Activated CD8-positive, alpha-beta memory T cell treated with anti-CD3 and anti-CD28 coated beads, Interleukin-2, amount 50 U/mL, for 24 hours (primary cell): ENCODE measurements around the gene ZNF837.

ENCODE experiments used
- DNase-seq: peaks from one replicate; pipeline ENCODE4 v3.0.0-alpha.2; 2020; ENCODE audit errors: extremely low read depth

Gene ZNF837

DNA sequence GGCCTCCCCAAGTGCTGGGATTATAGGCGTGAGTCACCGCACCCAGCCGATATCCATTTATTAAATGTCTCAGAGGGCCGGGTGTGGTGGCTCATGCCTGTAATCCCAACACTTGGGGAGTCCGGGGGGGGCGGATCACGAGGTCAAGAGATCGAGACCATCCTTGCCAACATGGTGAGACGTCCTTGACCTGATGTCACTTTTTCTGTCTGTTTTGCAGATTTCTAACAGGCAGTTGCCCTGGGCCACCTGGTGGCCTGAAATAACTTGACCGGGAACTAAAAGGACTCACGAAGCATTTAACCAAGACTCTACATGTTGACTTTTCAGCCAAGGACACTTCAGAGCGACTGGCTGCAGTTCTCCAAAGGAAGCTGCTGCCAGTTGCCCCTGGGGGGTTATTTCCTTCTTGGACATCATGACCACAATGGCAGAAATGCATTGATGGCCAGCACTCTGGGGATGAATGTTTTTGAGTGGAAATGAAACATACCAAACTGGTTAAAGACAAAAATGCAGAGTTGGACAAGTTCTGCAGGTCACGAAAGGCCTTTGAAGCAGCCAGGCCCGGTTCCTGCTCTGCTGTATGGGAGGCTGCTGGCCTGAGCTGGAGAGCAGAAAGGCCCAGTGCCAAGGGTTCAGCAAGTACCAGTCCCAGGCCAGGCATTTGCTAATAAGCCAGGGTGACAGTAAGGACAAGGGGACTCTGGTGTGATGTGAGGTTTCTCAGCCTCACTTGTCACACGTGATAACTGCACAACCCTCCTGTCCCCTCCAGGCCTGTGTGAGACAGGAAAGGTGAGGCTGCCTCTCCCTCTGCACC lies 8.3 kb downstream of the ZNF837 start:
- DNase-seq = no peak

DNA sequence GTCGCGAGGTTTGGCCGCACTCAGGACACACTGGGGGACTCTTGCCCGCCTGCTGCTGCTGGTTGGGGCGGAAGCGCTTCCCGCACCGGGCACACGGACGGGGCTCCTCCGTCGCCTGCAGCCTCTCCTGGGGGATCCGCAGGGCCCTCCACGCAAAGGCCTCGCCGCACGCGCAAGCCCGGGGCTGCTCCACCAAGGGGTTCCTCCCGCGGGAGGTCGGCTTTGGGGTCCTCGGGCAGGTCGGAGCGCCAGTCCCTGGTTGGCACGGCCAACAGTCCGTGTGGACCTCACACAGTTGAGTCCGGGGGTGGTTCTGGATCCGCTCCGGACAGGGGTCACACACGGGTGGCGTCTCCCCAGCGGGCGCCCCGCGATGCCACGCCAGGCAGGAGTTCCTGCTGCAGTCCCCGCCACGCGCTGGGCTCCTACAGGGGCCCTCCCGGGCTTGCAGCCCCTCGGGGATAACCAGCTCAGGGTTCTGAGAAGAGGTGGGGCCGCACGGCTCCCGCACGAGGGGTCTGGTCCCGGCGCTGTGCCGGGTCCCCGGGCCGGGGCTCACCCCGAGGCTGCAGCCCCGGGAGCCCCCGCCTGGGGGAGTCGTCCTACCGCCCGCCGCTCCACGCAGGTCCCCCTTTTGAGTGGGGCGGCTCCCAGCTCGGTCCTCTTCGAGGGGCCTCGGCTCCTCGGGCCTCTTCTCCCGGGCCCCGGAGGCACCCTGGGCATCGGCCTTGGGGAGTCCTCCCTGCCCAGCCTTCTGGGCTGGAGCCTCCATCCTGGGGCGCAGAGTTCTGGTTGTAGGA lies 12.1 kb downstream of the ZNF837 start:
- no peak for DNase-seq

GRCh38 chr19:58367698-58368454 lies 13.0 kb downstream of the ZNF837 start:
- no peak for DNase-seq

GRCh38 chr19:58366585-58367430 lies 14.0 kb downstream of the ZNF837 start:
- no peak for DNase-seq

GRCh38 chr19:58364146-58364545 lies 16.7 kb downstream of the ZNF837 start:
- no peak for DNase-seq

GRCh38 chr19:58362272-58362994 lies 18.4 kb downstream of the ZNF837 start, which contains the start of gene ZNF497:
Gene ZNF497, minus strand, starts transcription at chr19:58362751. Its CDS starts 5,116 bp downstream, at chr19:58357635.
- DNase-seq = peak; percentile 87

- no peak for DNase-seq
These were observed 18.9 kb downstream of the ZNF837 start for GRCh38 chr19:58361900-58362271.

DNA sequence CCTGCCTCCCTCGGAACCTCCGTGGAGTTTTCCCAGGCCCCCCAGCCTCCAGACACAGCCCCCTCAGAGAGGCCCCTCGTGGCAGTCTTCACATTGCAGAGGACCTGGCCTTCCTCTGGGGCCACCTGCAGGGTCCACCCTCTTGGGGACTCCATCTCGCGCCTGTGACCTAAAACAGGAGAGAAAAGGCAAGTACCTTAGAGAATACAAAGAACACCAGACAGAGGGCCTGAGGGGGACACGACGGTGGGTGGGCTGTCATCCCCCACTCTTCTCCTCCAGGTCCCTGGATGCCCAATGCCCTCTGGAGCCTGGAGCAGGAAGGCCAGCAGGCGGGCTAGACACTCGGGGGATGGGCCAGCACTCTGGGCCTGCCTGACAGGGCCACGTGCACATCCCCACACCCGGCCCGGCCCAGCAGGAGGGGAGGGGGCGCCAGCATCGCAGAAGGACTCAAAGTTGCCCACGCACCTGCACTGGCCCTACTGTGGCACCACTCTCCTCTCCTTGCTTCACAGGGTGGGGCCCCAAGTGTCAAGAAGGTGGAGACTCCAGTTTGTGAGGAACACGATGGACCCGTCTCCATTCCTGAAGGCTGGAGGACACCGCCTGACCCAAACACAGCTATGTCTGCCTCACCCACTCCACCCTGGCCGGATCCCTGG lies 23.2 kb downstream of the ZNF837 start:
- DNase-seq = no peak

DNA sequence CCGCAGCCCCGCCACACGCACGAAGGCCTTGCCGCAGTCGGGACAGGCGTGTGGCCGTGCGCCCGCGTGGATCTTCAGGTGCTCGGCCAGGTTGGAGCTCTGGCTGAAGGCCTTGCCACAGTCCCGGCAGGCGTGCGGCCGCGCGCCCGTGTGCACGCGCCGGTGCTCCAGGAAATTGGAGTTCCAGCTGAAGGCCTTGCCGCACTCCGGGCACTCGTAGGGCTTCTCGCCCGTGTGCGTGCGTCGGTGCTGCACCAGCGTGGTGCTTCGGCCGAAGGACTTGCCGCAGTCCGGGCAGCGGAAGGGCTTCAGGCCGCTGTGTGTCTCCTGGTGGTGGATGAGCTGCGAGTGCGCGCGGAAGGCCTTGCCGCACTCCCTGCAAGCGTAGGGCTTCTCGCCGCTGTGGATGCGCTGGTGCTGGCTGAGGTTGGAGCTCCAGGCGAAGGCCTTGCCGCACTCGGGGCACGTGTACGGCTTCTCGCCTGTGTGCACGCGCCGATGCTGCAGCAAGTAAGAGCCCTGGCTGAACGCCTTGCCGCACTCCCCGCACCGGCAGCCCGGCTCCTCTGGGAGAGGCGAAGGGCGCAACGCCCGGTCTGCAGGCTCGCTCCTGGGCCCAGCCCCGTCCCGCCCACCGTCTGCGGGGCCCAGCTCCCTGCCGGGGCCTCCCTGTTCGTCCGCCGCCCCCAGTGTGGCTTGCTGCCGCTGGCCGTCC lies 23.9 kb downstream of the ZNF837 start:
- DNase-seq = no peak

DNA sequence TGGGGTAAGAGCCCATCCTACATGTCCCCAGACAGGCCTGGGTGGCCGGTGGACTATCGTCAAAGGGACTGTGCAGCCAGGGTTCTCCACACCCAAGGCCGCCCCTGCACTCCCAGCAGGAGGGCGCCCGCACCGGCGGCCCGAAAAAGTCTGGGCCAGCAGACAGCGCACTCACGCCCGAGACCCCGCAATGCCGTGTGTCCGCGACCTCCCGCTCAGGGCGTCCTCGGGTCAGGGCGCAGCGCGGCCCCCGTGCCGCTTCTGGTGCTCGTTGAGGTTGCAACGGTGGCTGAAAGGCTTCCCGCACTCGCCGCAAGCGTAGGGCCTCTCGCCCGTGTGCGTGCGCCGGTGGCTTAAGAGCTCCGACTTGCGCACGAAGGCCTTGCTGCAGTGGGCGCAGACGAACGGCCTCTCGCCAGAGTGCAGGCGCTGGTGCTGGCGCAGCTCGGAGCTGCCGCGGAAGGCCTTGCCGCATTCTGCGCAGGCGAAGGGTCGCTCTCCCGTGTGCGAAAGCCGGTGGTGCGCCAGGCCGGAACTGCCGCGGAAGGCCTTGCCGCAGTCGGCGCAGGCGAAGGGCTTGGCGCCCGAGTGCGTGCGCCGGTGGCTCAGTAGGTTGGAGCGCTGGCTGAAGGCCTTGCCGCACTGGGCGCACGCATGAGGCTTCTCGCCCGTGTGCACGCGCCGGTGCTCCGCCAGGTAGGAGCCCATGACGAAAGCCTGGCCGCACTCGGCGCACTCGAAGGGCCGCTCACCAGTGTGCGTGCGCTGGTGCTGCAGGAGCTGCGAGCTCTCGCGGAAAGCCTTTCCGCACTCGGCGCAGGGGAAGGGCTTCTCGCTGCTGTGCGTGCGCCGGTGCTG lies 24.7 kb downstream of the ZNF837 start:
- DNase-seq = no peak

GRCh38 chr19:58355215-58355796 lies 25.5 kb downstream of the ZNF837 start:
- DNase-seq = no peak

DNA sequence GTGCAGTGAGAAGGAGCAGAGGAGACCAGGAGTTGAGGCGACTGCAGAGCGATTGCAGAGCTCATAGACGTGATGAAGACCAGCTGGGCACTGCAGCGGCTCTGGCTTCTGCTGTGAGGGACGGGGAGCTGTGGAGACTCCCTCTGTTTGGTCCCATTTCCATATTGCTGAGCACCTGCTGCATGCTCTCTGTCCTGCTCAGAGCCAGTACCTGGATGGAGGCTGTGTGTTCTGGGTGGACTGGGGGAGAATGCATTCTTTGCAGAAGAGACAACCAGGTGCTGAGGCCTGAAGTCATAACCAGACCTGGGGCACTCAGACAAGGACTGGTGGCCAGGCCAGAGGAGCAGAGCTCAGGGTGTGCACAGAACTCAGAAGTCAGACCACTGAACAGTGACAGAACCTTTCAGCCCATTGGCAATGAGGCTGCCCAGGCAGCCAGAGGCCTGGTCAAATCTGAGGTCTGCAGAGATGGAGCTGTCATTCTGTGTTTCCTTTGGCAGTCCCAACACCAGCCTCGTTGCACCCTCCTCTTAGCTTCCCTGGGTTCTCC lies 26.3 kb downstream of the ZNF837 start:
- no peak for DNase-seq

DNA sequence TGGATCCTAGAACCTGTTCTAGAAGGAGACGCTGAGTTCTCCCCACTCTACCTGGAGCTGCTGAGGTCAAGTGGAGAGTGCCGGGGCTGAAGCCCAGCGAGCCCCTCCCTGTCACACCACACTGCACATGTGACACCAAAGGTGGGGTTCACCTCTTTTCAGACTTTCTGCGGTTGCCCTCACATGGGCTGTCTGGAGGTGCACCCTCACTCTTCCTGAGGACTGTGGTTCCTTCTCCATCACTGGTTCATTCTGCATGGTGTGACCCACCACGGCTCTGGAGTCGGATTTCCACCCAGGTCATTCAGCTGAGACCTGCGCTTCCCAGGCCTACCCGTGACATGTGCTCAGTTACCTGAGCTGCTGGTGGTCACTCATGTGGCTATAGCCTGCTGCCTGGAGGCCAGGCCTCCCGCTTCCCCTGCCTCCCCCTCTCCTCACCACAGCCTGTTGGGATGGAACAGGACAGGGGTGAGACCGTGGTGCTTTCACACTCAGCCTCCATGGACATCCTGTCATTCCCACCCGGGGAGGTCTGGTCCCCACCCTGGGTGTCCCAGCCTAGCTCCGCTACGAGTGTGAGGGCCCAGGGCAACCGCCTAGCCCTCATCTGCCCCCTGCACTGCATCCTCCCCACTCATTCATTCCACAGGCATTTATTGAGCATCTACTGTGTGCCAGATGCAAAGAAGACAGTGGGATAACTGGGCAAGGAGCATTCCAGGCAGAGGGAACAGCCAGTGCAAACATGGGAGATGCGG lies 26.9 kb downstream of the ZNF837 start:
- no peak for DNase-seq

- no peak for DNase-seq
These were observed 27.8 kb downstream of the ZNF837 start, which contains the start of gene A1BG for GRCh38 chr19:58352760-58353671. Gene A1BG, minus strand, starts transcription at chr19:58353492. Its CDS starts 55 bp downstream, at chr19:58353437.

DNA sequence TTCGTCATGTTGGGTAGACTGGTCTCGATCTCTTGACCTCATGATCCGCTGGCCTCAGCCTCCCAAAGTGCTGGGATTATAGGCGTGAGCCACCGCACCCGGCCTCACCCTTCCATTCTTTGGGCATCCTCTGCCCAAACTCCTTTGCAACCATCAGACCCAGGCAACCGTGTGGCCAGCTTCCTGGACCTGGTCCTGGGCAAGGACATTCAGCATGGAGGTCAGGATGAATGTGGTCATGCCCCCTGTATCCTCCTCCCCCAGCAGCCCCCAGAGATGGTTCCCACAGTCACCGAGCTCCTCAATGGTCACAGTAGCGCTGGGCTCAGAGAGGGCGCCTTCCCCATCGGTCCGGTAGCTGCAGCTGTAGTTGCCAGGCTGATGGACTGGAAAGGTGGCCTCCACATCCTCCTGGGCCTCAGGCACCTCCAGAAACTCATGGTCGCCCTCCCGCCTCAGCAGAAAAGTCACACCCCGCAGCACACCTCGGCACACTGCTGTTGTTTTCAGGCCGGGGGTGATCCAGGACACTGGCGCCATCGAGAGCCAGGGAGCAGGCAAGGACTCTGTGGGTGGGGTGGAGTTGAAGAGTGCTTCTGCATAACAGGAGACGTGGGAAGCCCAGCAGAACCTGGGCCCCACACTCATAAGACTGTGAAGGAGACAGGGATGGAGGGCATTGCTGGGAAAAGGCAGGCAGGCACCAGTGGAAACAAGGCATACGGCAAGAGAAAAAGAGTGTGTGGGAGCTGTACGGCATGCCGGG lies 28.7 kb downstream of the ZNF837 start:
- DNase-seq = no peak
